Measurements from ENCODE around the gene MSX1. TPM values are rescaled to one million over a fixed set of nuclear protein-coding genes. Genes with fewer than 3 reads are reported as not detected.

Gene MSX1
- total RNA-seq, 2 donors from 2014 or later = 0.25 to 0.53 TPM

DNA sequence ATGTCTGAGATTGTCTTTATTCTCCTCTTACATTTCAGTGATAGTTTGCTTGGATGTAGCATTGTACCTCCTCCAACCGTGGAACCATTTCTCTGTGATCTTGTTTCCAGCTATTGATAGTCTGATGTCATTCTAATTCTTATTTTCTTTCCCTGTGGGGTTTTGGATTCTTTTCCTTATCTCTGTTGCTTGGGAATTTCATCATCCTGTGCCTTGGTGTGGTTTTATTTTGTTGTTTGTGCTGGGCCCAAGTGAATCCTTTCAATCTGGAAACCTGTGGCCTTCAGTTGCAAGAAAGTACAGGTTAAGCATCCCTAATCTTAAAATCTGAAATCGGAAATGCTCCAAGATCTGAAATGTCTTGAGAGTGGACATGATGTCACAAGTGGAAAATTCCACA lies 22.0 kb downstream of the MSX1 start:
- Histone ChIP-seq H3K9me3 (no peaks in the 10 kb centered on the region), H3K9ac (ENCODE audit: low read depth in 2 of 2, low read length in 2 of 2) (no peak overlapping the region), H3K4me1 (no peaks in the 10 kb centered on the region), H3K4me3 (no peak overlapping the region), H3K27me3 (no peaks in the 10 kb centered on the region), H3K27ac (no peak overlapping the region), H3K36me3 (no peaks in the 10 kb centered on the region)
- no peak for DNase-seq
- TF ChIP-seq CTCF (IDR thresholded peaks at IDR 0.05) = no peak
- intact Hi-C loops (cut with DNase I) = loop anchor here (10.0 kb wide), 1 partner anchor 397 kb away; no protein-coding TSS in a partner anchor

GRCh38 chr4:4884611-4885010 lies 25.1 kb downstream of the MSX1 start:
- Histone ChIP-seq H3K4me3 (no peak overlapping the region), H3K9me3 (no peaks in the 10 kb centered on the region), H3K9ac (ENCODE audit: low read depth in 2 of 2, low read length in 2 of 2) (no peak overlapping the region), H3K36me3 (no peaks in the 10 kb centered on the region), H3K27me3 (no peaks in the 10 kb centered on the region), H3K4me1 (no peaks in the 10 kb centered on the region), H3K27ac (no peak overlapping the region)
- no peak for DNase-seq
- intact Hi-C loops (cut with DNase I) = loop anchor here (10.0 kb wide), 1 partner anchor 400 kb away; no protein-coding TSS in a partner anchor
- TF ChIP-seq CTCF (IDR thresholded peaks at IDR 0.05) = no peak

- H3K9me3 ChIP-seq = no peaks in the 10 kb centered on the region
- no peak overlapping the region for H3K4me3 ChIP-seq
- TF ChIP-seq CTCF (IDR thresholded peaks at IDR 0.05) = no peak
- intact Hi-C loops (cut with DNase I) = loop anchor here (10.0 kb wide), 1 partner anchor 403 kb away; no protein-coding TSS in a partner anchor
- H3K27ac ChIP-seq = no peak overlapping the region
- H3K27me3 ChIP-seq = no peaks in the 10 kb centered on the region
- no peaks in the 10 kb centered on the region for H3K36me3 ChIP-seq
- no peak for DNase-seq
- no peak overlapping the region for H3K9ac ChIP-seq (ENCODE audit: low read depth in 2 of 2, low read length in 2 of 2)
- H3K4me1 ChIP-seq = no peaks in the 10 kb centered on the region
Observed at GRCh38 chr4:4887426-4887825, 28.0 kb downstream of the MSX1 start.

GRCh38 chr4:4888695-4889094 lies 29.2 kb downstream of the MSX1 start:
- TF ChIP-seq CTCF (IDR thresholded peaks at IDR 0.05) = no peak
- no peak for DNase-seq
- Histone ChIP-seq H3K27me3 (no peaks in the 10 kb centered on the region), H3K9ac (ENCODE audit: low read depth in 2 of 2, low read length in 2 of 2) (no peak overlapping the region), H3K4me3 (no peak overlapping the region), H3K4me1 (no peaks in the 10 kb centered on the region), H3K36me3 (no peaks in the 10 kb centered on the region), H3K9me3 (no peaks in the 10 kb centered on the region), H3K27ac (no peak overlapping the region)
- intact Hi-C loops (cut with DNase I) = loop anchor here (10.0 kb wide), 1 partner anchor 404 kb away; no protein-coding TSS in a partner anchor

- Histone ChIP-seq H3K4me1 (no peaks in the 10 kb centered on the region), H3K27ac (no peak overlapping the region), H3K27me3 (no peaks in the 10 kb centered on the region), H3K9me3 (no peaks in the 10 kb centered on the region), H3K9ac (ENCODE audit: low read depth in 2 of 2, low read length in 2 of 2) (no peak overlapping the region), H3K36me3 (no peaks in the 10 kb centered on the region), H3K4me3 (no peak overlapping the region)
- intact Hi-C loops (cut with DNase I) = loop anchor here (10.0 kb wide), 1 partner anchor 405 kb away; no protein-coding TSS in a partner anchor
- DNase-seq = no peak
- TF ChIP-seq CTCF (IDR thresholded peaks at IDR 0.05) = no peak
Observed at GRCh38 chr4:4889781-4890180, 30.3 kb downstream of the MSX1 start.

Measured in colonic mucosa (tissue), 4 donors.